ENCODE data around the gene PLAC9. TPM values are rescaled to one million over a fixed set of nuclear protein-coding genes. Genes with fewer than 3 reads are reported as not detected.
"Not testable (repeated sequence)": the region's sequence is repeated elsewhere in the genome, so short reads cannot be mapped to it uniquely, and the experiment has no call there.

PLAC9 gene, protein sequence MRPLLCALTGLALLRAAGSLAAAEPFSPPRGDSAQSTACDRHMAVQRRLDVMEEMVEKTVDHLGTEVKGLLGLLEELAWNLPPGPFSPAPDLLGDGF
- total RNA-seq, result not detected

DNA sequence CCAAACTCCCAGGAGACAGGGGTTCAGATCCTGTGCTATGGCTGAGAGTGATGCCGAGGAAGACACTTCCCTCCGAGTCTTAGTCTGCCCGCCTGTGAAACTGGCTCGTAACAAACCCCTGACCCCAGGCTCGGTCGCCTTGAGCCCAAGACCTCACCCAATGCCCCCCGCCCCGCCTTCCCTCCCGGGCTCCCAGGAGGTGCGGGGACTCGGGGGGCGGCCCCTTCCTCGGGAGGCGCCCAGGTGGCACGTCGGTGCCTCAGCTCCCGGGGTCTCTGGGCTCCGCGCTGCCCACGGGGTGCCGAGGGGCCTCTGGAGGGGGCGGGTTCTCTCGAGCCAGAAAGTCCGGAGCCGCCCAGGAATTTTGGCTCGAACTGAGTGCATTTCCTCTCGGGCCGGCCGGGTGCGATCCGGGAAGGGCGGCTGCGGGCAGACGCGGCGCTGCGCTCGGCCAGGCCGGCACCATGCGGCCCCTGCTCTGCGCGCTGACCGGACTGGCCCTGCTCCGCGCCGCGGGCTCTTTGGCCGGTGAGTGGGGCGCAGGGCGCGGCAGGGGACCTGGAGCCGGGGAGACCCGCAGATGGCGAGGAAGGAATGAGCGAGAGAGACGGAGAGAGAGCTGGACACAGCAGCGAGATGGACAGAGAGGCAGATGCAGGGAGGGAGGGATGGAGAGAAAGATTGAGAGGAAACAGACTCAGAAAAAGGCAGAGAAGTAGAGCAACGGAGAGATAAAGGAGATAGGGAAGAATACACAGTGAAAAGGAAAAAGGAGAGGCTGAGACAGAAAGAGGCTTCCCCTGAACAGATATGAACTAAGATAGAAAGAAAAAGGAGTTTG is at the start of gene PLAC9:
PLAC9 (plus strand) TSS at position 432 of the 841 bp plus-strand sequence; CDS start at position 465, 33 bp downstream.
- CTCF ChIA-PET, result interaction anchor here (1.8 kb wide), 1 partner anchor 11 kb away, joined by 5 read pairs; no protein-coding TSS in a partner anchor
- POLR2A ChIA-PET, result no interaction called here

DNA sequence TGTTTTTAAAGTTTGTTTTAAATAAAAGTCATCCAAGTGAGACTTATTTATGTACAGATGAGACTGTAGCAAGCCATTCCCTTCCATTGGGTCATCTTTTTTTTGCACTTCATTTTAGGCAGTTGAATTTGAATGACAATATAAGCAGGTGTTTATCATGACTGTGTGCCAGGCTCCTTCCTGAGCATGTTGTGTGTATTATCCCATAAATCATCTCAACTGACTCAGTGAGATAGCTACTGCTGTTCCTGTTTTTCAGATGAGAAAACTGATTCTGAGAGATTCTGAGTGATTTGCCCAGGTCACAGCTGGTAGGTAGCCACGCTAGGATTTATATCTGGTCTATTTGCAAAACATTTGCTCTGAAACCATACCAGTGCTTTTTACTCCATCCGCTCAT is 42.4 kb upstream of the PLAC9 start:
- POLR2A ChIA-PET, result no interaction called here
- CTCF ChIA-PET, result no interaction called here

DNA sequence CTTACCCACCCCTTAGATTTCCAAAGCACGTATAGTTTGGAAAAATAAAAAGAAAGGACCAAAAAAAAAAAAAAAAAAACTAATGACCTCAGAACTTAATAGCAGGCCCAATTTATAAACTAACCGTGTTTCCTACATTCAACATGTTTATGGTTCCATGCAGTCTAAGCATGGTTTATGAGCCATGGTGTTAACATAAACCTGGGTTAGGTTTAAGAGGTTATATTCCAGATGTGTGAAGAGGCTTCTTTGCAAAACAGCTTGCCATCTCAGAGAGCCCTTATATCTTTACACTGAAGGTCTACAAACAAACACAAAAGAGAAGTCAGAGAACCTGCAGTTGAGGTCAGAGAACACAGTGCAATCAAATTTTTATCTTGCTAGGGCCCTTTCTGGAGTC is 38.3 kb upstream of the PLAC9 start:
- POLR2A ChIA-PET, result no interaction called here
- CTCF ChIA-PET, result no interaction called here

DNA sequence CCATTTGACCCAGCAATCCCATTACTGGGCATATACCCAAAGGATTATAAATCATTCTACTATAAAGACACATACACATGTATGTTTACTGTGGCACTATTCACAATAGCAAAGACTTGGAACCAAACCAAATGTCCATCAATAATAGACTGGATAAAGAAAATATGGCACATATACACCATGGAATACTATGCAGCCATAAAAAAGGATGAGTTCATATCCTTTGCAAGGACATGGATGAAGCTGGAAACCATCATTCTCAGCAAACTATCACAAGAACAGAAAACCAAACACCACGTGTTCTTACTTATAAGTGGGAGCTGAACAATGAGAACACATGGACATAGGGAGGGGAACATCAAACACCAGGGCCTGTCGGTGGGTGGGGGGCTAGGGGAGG is 34.3 kb upstream of the PLAC9 start:
- CTCF ChIA-PET, POLR2A ChIA-PET: not testable (repeated sequence)

DNA sequence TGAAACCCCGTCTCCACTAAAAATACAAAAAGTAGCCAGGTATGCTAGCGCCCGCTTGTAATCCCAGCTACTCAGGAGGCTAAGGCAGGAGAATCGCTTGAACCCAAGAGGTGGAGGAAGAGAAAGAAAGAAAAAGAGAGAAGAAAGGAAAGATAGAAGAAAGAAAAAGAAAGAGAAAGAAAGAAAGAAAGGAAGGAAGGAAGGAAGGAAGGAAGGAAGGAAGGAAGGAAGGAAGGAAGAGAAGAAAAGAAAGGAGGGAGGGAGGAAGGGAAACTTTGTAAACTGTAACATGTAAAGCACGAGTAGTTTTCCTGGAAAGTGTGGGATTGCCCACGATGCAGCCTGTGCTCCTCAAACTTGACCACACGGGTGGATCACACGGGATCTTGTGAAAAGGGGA is 33.2 kb upstream of the PLAC9 start:
- POLR2A ChIA-PET, CTCF ChIA-PET: not testable (repeated sequence)

DNA sequence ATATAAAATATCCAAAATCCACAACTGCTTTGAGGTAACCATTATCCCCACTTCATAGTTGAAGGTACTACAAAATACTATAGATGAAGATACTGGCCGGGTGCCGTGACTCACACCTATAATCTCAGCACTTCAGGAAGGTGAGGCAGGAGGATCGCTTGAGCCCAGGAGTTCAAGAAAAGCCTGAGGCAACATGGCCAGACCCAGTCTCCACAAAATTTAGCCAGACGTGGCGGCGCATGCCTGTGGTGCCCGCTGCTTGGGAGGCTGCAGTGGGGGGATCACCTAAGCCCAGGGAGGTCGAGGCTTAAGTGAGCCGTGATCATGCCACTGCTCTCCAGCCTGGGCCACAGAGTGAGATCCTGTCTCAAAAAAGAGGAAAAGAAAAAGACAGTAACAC is 32.4 kb upstream of the PLAC9 start:
- POLR2A ChIA-PET, result no interaction called here
- CTCF ChIA-PET, result no interaction called here

DNA sequence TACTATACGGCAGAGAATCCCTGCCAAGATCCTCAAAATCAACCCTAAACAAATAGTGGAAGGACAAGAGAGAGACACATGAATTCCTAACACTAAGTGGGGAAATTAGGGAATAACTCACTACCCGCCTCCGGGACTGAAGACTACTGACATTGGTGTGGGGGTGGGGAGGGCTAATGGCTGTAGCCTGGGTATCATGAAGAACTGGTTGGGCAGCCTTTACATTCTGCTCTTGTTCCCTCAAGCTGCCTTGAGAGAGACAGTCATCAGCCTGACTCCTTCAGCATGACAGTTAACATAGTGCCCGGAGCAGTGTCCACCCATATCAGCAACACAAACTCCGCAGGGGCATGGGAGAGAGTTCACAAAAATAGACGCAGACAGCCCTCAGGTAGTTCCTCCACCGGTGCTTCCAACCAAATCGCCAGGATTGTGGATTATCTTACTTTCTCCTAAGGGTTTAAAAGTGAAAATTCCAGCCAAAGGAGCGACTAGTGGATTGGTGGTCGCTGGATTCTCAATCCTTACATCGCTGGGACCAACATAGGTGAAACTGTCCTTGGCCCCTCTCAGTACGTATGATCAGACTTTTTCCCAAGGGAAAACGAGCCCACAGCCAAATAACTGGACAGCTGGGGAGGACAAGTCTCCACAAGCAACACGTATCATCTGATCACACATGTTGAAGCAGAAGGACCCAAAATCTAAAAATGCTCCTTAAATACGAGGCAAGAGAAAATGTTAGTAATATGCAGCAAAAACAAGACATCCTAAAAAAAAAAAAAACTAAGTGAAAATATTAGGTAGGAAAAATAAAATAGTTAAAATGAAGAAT is 31.5 kb upstream of the PLAC9 start:
- ChIA-PET CTCF (no interaction called here), POLR2A (no interaction called here)

DNA sequence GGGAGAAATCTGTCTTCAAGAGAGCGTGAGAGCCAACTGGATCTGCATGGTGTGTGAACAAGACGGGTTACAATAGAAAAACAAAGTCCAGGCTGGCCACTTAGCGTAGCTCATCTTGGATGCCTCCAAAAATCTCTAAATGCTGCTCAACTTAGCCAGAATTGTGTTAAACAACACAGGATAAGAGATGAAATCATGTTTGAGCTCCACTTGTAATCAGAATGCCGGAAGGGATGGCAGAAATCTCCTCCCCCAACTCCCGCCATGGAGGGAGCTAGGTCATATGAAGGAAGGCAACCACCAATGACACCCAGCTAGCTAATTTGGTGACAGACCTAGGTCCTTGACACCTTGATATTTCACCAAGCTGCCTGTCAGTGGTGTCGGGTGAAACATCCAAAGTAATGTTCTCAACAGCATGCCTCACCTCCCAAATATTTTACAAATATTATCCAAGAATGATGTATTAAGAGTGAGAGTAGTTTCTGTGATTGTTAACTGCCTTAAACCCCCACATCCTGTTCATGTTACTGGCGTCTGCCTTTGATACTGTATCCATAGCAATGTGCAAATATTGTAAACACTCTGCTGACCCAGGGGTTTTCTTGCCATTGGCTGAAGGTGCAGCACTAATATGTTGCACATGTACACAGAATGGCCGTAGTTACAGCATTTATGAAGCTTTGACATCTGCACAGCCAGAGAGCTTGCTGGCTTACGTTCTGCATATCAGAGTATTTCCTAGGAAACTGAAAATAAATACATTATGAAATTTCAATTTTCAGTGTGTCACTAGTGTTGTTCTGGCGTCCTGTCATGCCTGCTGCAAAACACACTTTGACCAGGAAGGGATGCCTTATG is 28.2 kb upstream of the PLAC9 start:
- CTCF ChIA-PET, result interaction anchor here (1.1 kb wide), 1 partner anchor 46 kb away, joined by 3 read pairs; no protein-coding TSS in a partner anchor

DNA sequence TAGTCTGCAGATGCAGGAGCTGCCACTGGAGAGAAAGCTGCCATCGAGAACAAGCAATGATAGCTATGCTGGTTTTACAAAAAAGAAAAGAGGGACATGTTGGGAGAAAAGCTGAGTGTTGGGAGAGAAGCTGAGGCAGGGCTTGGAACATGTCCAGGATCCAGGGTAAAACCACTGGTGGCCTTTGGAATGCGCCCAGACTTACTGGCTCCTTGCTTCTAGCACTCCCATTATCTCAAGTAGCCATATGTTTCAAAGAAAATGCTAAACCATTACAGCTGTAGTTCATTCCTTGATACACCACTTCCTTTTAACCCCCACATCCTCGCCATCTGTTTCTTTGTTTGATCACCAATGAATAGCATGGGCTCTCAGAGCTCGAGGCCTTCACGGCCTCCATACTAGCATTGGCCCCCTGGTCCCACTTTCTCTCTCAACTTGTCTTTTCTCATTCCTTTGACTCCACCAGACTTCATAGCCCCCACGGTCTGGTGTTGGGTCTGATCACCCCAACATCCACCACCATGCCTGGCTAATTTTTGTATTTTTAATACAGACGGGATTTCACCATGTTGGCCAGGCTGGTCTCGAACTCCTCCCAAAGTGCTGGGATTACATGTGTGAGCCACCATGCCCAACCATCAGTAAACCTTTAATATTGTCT is 23.8 kb upstream of the PLAC9 start:
- CTCF ChIA-PET, result interaction anchor here (0.9 to 1.1 kb wide), 2 partner anchors 11 to 114 kb away, joined by 3 to 4 read pairs; no protein-coding TSS in a partner anchor
- POLR2A ChIA-PET, result no interaction called here

More for the DNA sequence above, 28.2 kb upstream of the PLAC9 start:
- POLR2A ChIA-PET, result no interaction called here

DNA sequence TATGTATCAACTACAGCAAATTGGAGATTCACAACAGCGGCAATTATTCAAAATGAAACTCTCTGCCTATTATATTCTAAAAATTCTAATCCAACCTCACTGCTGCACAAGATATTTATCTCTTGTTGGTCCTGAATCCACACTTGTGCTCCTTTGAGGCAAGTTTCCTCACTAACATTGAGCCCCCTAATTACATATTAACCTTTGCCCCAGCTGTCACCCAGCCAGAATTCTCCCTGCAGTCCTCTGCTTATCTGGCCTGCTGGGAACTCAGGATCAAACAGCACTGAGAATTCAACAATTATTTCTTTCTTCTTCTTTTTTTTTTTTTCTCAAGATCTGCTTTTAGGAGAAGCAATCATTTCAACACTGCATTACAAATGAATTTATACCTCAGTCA is 21.5 kb upstream of the PLAC9 start:
- POLR2A ChIA-PET, result no interaction called here
- CTCF ChIA-PET, result interaction anchor here (0.6 to 0.7 kb wide), 2 partner anchors 34 to 56 kb away, joined by 3 read pairs; no protein-coding TSS in a partner anchor

DNA sequence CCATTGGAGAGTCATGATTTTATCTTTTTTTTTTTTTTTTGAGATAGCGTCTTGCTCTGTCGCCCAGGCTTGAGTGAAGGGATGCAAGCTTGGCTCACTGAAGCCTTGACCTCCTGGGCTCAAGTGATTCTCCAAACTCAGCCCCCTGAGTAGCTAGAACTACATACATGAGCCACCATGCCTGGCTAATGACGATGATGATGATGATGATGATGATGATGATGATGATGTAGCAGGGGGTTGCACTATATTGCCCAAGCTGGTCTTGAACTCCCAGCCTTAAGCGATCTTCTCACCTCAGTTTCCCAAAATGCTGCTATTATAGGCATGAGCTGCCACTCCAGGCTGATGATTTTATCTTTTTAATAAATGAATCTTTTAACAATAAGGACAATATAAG is 13.9 kb upstream of the PLAC9 start:
- POLR2A ChIA-PET, result interaction anchor here (0.6 kb wide), 1 partner anchor 418 kb away, joined by 3 read pairs; no protein-coding TSS in a partner anchor

DNA sequence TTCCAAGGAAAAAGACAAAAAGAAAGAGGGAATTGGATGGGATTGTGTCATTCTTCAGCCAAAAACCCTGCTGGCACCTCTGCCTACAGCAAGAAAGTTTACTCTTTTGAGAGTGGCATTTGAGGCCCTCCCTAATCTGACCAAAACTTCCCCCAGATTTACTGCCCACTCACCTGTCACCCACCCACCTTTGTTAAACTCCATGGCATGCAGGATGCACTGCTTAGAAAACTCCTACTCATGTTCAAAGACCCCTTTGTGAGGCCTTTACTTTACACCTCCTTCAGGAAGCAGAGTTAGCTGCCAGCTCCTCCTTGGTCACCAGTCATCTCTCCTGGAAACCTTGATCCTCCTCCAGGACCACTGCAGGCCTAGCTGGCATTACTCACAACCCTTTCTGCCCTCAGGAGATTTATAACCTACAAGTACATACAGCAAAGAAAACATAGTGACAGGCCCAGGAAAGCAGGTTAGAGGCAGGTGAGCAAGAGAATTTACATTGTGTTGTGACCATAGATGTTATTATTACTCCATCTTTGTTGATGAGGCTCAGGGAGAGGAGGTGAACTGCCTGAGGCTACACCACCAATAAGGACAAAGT is 10.3 kb upstream of the PLAC9 start:
- POLR2A ChIA-PET, result interaction anchor here (0.6 kb wide), 1 partner anchor 573 kb away, joined by 3 read pairs; no protein-coding TSS in a partner anchor
- CTCF ChIA-PET, result no interaction called here

More for the DNA sequence above, 13.9 kb upstream of the PLAC9 start:
- CTCF ChIA-PET, result interaction anchor here (1.9 kb wide), 1 partner anchor 11 kb away, joined by 5 read pairs; no protein-coding TSS in a partner anchor

DNA sequence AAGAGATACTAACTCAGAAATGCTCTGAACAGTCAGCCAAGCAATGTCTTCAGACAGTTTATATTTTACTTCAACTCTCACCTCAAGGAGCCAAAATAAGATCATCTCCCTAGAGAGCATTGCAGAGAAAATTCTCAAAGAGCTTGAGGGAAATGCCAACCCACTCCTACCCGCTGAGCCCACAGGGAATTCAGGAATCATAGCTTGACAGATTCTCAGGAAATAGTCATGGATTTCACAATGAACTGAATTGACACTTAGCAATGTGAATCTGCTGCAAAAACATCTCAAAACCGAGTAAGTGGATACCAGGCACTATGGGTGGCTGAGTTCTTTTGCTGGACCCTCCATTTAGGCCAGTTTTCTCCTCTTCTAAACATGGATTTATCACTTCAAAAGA is 9.8 kb upstream of the PLAC9 start:
- CTCF ChIA-PET, result no interaction called here
- POLR2A ChIA-PET, result no interaction called here

DNA sequence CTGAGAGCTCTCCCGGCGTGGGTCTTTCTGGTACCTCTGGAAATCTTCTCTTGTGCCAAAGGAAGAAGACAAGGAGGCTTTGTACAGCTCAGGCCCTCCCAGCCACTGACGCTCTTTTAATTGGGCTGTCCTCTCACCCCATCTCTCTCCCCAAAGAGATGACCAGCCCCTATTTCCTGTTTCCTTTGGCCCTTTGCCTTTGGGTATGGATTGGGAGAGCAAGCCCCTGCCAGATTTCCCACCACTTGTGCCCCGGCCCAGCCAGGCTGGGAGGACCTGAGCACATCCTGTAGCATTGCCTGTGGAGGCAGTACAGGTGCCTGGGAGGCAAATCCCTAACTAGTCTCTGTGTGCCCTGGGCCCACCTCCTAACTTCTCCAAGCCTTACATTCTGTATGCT is 5.7 kb upstream of the PLAC9 start:
- POLR2A ChIA-PET, result no interaction called here
- CTCF ChIA-PET, result interaction anchor here (0.7 to 0.9 kb wide), 2 partner anchors 68 to 627 kb away, joined by 3 to 4 read pairs; no protein-coding TSS in a partner anchor

DNA sequence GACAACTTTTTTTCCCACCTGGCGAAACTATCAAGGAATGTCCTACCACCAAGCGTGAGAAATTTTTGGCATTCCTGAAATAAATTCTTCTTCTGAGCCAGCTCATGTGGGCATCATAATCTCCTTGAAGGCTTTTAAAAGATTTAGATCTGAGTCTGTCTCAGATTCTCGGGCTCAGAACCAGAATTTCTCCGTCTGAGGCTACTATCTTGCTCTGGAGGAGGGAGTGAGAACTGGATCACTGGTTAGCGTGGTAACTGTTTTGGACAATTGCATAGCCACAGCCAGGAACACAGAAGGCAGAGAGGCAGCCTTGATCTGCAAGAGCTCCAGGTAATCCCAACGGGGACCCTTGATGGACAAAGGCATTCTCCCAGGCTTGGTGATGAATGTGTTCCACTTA is 1.0 kb upstream of the PLAC9 start:
- CTCF ChIA-PET, result interaction anchor here (0.7 to 1.8 kb wide), 2 partner anchors 13 to 73 kb away, joined by 3 to 5 read pairs; no protein-coding TSS in a partner anchor

DNA sequence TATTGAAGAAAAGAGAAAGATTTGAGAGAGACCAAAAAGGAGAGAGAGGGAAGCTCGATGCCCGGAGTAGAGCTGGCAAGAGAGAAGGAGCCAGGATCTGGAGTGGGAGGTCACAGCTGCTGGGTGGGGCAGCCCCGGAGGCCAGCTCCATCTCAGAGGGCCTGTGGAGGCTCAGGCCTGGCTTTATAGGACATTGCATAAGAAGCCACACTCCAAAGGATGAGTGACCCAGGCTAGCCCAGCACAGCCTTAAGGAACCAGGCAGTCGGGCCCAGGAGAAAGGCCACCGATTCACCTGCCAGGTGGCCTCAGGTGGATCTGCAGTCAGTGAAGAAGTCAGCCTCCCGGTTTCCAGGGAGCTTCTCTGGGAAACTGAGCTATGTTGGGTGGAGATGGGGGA is 676 bp downstream of the PLAC9 start:
- POLR2A ChIA-PET, result no interaction called here
- CTCF ChIA-PET, result no interaction called here

More for the DNA sequence above, 1.0 kb upstream of the PLAC9 start:
- POLR2A ChIA-PET, result no interaction called here

DNA sequence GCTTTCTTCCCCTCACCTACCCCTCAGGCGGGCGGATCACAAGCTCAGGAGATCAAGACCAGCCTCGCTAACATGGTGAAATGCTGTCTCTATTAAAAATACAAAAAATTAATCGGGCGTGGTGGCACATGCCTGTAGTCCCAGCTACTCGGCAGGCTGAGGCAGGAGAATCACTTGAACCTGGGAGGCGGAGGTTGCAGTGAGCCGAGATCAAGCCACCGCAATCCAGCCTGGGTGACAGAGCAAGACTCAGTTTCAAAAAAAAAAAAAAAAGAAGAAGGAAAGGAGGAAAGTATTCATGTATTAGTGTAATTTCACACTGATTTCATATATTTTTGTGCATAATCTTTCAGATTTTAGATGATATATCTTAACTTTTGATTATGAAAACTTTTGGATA is 1.2 kb downstream of the PLAC9 start:
- CTCF ChIA-PET, POLR2A ChIA-PET: not testable (repeated sequence)

DNA sequence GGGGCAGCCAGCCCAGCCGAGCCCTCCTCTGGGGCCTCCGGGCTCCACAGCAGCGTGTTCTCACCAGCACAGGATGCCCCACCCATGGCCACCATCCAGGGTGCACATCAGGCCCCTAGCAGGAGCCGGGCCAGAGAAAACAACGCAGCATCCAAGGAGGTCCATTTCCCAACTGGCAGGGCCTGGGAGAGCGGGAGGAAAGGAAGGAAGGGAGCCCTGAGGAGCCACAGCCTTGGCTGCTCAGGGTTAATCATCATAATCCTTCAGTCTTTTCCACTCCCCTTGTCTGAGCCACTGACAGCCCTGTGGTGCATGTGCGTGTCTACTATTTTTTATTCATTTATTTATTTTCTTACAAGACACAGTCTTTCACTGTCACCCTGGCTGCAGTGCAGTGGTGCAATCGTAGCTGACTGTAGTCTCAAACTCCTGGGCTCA is 3.6 kb downstream of the PLAC9 start:
- ChIA-PET CTCF (no interaction called here), POLR2A (no interaction called here)
